Left ventricle myocardium inferior (tissue), 1 donor: ENCODE data around the gene ILDR1. TPM values are rescaled to one million over a fixed set of nuclear protein-coding genes. Genes with fewer than 3 reads are reported as not detected.

Source experiments
- DNase-seq: peaks from one replicate; pipeline ENCODE4 v3.0.0-alpha.2; 2020
- H3K27ac ChIP-seq: fragments of 200-600 bp; replicated peaks from 2 replicates; pipeline ENCODE4 v1.8.0; 2021
- H3K27me3 ChIP-seq: fragments of 200-600 bp; 2 replicates; pipeline ENCODE4 v1.8.0; 2021; ENCODE audit warnings: low read depth
- H3K36me3 ChIP-seq: fragments of 200-600 bp; 2 replicates; pipeline ENCODE4 v1.8.0; 2021
- H3K4me1 ChIP-seq: fragments of 200-600 bp; 2 replicates; pipeline ENCODE4 v1.8.0; 2021
- H3K4me3 ChIP-seq: fragments of 200-600 bp; 2 replicates; pipeline ENCODE4 v1.8.0; 2021; ENCODE audit warnings: mild to moderate bottlenecking, moderate library complexity
- H3K9me3 ChIP-seq: fragments of 200-600 bp; replicated peaks from 2 replicates; pipeline ENCODE4 v1.8.0; 2021
- CTCF ChIP-seq: fragments of 200-600 bp; IDR thresholded peaks from 2 replicates; pipeline ENCODE4 v1.8.0; 2021; ENCODE audit warnings: antibody characterized with exemption, mild to moderate bottlenecking, borderline replicate concordance
- intact Hi-C: fragments of 100-400 bp; cut with micrococcal nuclease; formaldehyde crosslinking; loops from one replicate; pipeline ENCODE4 v1.11.0; 2022
- total RNA-seq: library from RNA; stranded (reverse); fragmentation: NEBNext Ultra II Directional; extraction: Animal tissue kit (Norgen Biotek cat#: 25700); gene quantifications from one replicate; pipeline ENCODE4 v1.2.1, GENCODE V29; 2021
- donor health status: DM: no; HTN: yes; CAD: no; lungs with severe emphysema.

Gene ILDR1
- total RNA-seq, 1 donor from 2014 or later, result 0.33 TPM

GRCh38 chr3:122006267-122006666 is 15.8 kb downstream of the ILDR1 start:
- H3K4me3 ChIP-seq, result no peak overlapping the region
- TF ChIP-seq CTCF, result no peak
- no peaks in the 10 kb centered on the region for H3K9me3 ChIP-seq
- no peaks in the 10 kb centered on the region for H3K36me3 ChIP-seq
- no peak for DNase-seq
- intact Hi-C loops, result no loop called here
- H3K27me3 ChIP-seq, result peaks cover 47% of the 10 kb centered on the region
- H3K4me1 ChIP-seq, result no peaks in the 10 kb centered on the region
- no peak overlapping the region for H3K27ac ChIP-seq

- no peak for TF ChIP-seq CTCF
- Histone ChIP-seq H3K4me3 (no peak overlapping the region), H3K4me1 (no peaks in the 10 kb centered on the region), H3K36me3 (no peaks in the 10 kb centered on the region), H3K27ac (no peak overlapping the region), H3K27me3 (peaks cover 46% of the 10 kb centered on the region), H3K9me3 (no peaks in the 10 kb centered on the region)
- DNase-seq, result no peak
- intact Hi-C loops, result no loop called here
Measured at GRCh38 chr3:122004991-122005565, 17.0 kb downstream of the ILDR1 start.

- no peak for DNase-seq
- Histone ChIP-seq H3K27ac (no peak overlapping the region), H3K27me3 (peaks cover 46% of the 10 kb centered on the region), H3K9me3 (no peaks in the 10 kb centered on the region), H3K36me3 (no peaks in the 10 kb centered on the region), H3K4me1 (no peaks in the 10 kb centered on the region), H3K4me3 (no peak overlapping the region)
- no peak for TF ChIP-seq CTCF
- intact Hi-C loops, result no loop called here
Measured at GRCh38 chr3:122004107-122004506, 17.9 kb downstream of the ILDR1 start.

GRCh38 chr3:122003606-122004005 is 18.4 kb downstream of the ILDR1 start:
- no peak overlapping the region for H3K27ac ChIP-seq

GRCh38 chr3:122003112-122003511 is 18.9 kb downstream of the ILDR1 start:
- Histone ChIP-seq H3K36me3 (no peaks in the 10 kb centered on the region), H3K27me3 (peaks cover 46% of the 10 kb centered on the region), H3K9me3 (no peaks in the 10 kb centered on the region), H3K4me3 (no peak overlapping the region), H3K4me1 (no peaks in the 10 kb centered on the region), H3K27ac (no peak overlapping the region)
- DNase-seq, result no peak
- intact Hi-C loops, result no loop called here
- TF ChIP-seq CTCF, result no peak

More at GRCh38 chr3:122003606-122004005, 18.4 kb downstream of the ILDR1 start:
- intact Hi-C loops, result no loop called here
- Histone ChIP-seq H3K4me3 (no peak overlapping the region), H3K9me3 (no peaks in the 10 kb centered on the region), H3K36me3 (no peaks in the 10 kb centered on the region), H3K27me3 (peaks cover 46% of the 10 kb centered on the region), H3K4me1 (no peaks in the 10 kb centered on the region)
- TF ChIP-seq CTCF, result no peak
- DNase-seq, result no peak
